Loucy (cell line): ENCODE results near the gene RPH3AL.

Source experiments
- H2AFZ ChIP-seq: fragments of 200-600 bp; sonication (generic); 2 replicates; pipeline ENCODE4 v1.6.0; 2016; ENCODE audit warnings: antibody characterized with exemption, mild to moderate bottlenecking, low read length, moderate library complexity
- H3F3A ChIP-seq: fragments of 200-600 bp; 2 replicates; pipeline ENCODE4 v1.6.0; 2016; ENCODE audit warnings: antibody characterized with exemption, low read depth, mild to moderate bottlenecking
- H3K27me3 ChIP-seq: fragments of 200-600 bp; sonication (generic); 2 replicates; pipeline ENCODE4 v1.6.1; 2014; ENCODE audit warnings: low read length, mild to moderate bottlenecking; ENCODE audit not compliant: insufficient read depth, poor library complexity, severe bottlenecking
- H3K36me3 ChIP-seq: fragments of 200-600 bp; sonication (generic); 2 replicates; pipeline ENCODE4 v1.6.1; 2016; ENCODE audit warnings: low read length; ENCODE audit not compliant: insufficient read depth
- H3K4me1 ChIP-seq: fragments of 200-600 bp; sonication (generic); 2 replicates; pipeline ENCODE4 v1.5.1; 2014; ENCODE audit warnings: low read length, mild to moderate bottlenecking; ENCODE audit not compliant: insufficient read depth, poor library complexity, severe bottlenecking
- H3K4me2 ChIP-seq: fragments of 200-600 bp; sonication (generic); 2 replicates; pipeline ENCODE4 v1.6.0; 2014; ENCODE audit warnings: antibody characterized with exemption, low read length, low read depth, mild to moderate bottlenecking; ENCODE audit not compliant: poor library complexity, severe bottlenecking
- H3K4me3 ChIP-seq: fragments of 200-600 bp; sonication (generic); 2 replicates; pipeline ENCODE4 v1.5.1; 2014; ENCODE audit warnings: low read length, mild to moderate bottlenecking, mixed read lengths; ENCODE audit not compliant: poor library complexity, severe bottlenecking
- H3K79me2 ChIP-seq: fragments of 200-600 bp; sonication (generic); 2 replicates; pipeline ENCODE4 v1.6.1; 2014; ENCODE audit warnings: low read length; ENCODE audit not compliant: insufficient read depth
- H3K9ac ChIP-seq: fragments of 200-600 bp; sonication (generic); 2 replicates; pipeline ENCODE4 v1.6.0; 2014; ENCODE audit warnings: mild to moderate bottlenecking, low read depth, low read length, moderate library complexity; ENCODE audit not compliant: poor library complexity, severe bottlenecking
- H3K9me2 ChIP-seq: fragments of 200-600 bp; sonication (generic); replicated peaks from 2 replicates; pipeline ENCODE4 v1.6.1; 2016; ENCODE audit warnings: low read depth, low read length, mixed read lengths
- H3K9me3 ChIP-seq: fragments of 200-600 bp; sonication (generic); 2 replicates; pipeline ENCODE4 v1.6.1; 2014; ENCODE audit warnings: mild to moderate bottlenecking, antibody characterized with exemption, low read length, low read depth; ENCODE audit not compliant: insufficient read depth
- H4K20me1 ChIP-seq: fragments of 200-600 bp; sonication (generic); 2 replicates; pipeline ENCODE4 v1.6.0; 2014; ENCODE audit warnings: antibody characterized with exemption, low read length, mild to moderate bottlenecking; ENCODE audit not compliant: insufficient read depth, poor library complexity, severe bottlenecking
- EZH2phosphoT487 ChIP-seq: fragments of 200-600 bp; IDR thresholded peaks from 2 replicates; pipeline ENCODE4 v1.6.1; 2018; ENCODE audit warnings: antibody characterized with exemption, mild to moderate bottlenecking, moderate library complexity, borderline replicate concordance
- TF ChIP-seq, protein P1 (sequence below): fragments of 200-600 bp; sonication (generic); conservative IDR thresholded peaks from 2 replicates; pipeline ENCODE4 v1.5.1; 2014; ENCODE audit warnings: mild to moderate bottlenecking, antibody characterized with exemption, low read length

RPH3AL gene

DNA sequence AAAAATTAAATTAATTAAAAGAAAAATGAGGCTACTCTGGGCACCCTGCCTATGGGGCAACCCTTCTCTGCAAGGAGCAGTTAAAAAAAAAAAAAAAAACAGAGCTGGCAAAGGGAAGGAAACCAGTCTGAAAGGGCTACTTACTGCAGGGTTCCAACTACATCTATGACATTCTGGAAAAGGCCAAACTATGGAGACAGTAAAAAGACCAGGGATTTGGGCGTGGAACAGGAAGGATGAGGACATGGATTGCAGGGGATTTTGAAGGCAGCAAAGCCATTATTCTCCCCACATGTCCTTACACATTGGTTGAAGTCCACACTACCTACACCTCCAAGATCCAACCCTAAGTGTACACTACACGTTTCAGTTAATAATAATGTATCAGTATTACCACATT, 4.6 kb downstream of the RPH3AL start:
- H2AFZ ChIP-seq, result no peak overlapping the region
- H3K79me2 ChIP-seq, result no peaks in the 10 kb centered on the region
- no peak overlapping the region for H3K4me3 ChIP-seq
- no peaks in the 10 kb centered on the region for H3K9me3 ChIP-seq
- H3K4me1 ChIP-seq, result peaks cover 9% of the 10 kb centered on the region
- H3K27me3 ChIP-seq, result no peaks in the 10 kb centered on the region
- H3K36me3 ChIP-seq, result no peaks in the 10 kb centered on the region
- no peaks in the 10 kb centered on the region for H3F3A ChIP-seq
- no peaks in the 10 kb centered on the region for H4K20me1 ChIP-seq
- no peaks in the 10 kb centered on the region for H3K9me2 ChIP-seq
- no peak overlapping the region for H3K4me2 ChIP-seq
- no peak overlapping the region for H3K9ac ChIP-seq
- no peak for TF ChIP-seq EZH2phosphoT487
- TF ChIP-seq, protein P1, sequence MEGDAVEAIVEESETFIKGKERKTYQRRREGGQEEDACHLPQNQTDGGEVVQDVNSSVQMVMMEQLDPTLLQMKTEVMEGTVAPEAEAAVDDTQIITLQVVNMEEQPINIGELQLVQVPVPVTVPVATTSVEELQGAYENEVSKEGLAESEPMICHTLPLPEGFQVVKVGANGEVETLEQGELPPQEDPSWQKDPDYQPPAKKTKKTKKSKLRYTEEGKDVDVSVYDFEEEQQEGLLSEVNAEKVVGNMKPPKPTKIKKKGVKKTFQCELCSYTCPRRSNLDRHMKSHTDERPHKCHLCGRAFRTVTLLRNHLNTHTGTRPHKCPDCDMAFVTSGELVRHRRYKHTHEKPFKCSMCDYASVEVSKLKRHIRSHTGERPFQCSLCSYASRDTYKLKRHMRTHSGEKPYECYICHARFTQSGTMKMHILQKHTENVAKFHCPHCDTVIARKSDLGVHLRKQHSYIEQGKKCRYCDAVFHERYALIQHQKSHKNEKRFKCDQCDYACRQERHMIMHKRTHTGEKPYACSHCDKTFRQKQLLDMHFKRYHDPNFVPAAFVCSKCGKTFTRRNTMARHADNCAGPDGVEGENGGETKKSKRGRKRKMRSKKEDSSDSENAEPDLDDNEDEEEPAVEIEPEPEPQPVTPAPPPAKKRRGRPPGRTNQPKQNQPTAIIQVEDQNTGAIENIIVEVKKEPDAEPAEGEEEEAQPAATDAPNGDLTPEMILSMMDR, result no peak

DNA sequence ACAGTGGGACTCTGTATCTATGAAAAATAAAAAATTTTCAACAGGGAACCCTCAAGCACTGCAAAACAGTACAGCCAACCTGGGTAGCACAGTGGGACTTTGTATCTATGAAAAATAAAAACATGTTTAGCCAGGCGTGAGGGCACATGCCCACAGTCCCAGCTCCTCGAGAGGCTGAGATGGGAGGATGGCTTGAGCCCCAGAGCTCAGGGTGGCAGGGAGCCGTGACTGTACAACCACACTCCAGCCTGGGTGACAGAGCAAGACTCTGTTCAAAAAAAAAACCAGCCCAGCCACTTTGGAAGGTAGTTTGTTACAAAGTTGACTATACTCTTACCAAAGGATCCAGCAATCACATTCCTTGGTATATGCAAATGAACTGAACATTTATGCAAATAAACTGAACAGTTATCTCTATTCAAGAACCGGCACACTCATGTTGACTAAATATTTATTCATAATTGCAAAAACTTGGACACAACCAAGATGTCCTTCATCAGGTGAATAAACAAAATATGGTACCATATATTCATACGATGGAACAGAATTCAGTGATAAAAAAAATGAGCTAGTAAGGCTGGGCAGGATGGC, 5.2 kb downstream of the RPH3AL start:
- no peak overlapping the region for H3K9ac ChIP-seq
- H3F3A ChIP-seq, result no peaks in the 10 kb centered on the region
- no peaks in the 10 kb centered on the region for H4K20me1 ChIP-seq
- H3K79me2 ChIP-seq, result no peaks in the 10 kb centered on the region
- no peaks in the 10 kb centered on the region for H3K36me3 ChIP-seq
- H3K27me3 ChIP-seq, result no peaks in the 10 kb centered on the region
- H2AFZ ChIP-seq, result no peak overlapping the region
- no peaks in the 10 kb centered on the region for H3K9me3 ChIP-seq
- peaks cover 9% of the 10 kb centered on the region for H3K4me1 ChIP-seq
- H3K4me2 ChIP-seq, result no peak overlapping the region
- no peak for TF ChIP-seq EZH2phosphoT487
- TF ChIP-seq, protein P1, result no peak
- H3K9me2 ChIP-seq, result no peaks in the 10 kb centered on the region
- H3K4me3 ChIP-seq, result no peak overlapping the region

DNA sequence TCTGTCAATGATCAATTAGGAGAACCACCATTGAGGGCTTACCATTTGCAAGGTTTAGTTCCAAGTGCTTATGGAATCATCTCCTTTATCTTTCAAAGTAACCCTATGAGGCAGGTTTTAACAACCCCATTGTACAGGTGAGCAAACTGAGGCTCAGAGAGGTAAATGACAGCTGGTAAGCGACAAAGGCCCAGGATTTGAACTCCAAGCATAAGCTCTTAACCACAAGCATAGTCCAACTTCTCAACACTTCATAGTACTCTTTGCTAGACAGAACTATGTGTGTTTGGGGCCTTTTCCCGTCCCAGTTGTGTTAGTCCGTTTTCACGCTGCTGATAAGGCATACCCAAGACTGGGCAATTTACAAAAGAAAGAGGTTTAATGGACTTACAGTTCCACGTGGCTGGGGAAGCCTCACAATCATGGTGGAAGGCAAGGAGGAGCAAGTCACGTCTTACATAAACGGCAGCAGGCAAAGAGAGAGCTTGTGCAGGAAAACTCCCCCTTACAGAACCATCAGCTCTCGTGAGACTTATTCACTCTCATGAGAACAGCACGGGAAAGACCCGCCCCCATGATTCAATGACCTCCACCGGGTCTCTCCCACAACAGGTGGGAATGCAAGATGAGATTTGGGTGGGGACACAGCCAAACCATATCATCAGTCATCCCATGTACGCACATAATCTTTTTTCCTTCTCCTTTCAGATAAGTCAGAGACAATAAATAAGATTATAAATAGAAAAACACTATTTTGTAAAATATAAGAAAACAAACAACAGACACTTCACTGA, 6.4 kb downstream of the RPH3AL start:
- H3K36me3 ChIP-seq, result no peaks in the 10 kb centered on the region
- no peaks in the 10 kb centered on the region for H3K9me3 ChIP-seq
- H3K4me1 ChIP-seq, result peaks cover 9% of the 10 kb centered on the region
- H3K27me3 ChIP-seq, result no peaks in the 10 kb centered on the region
- no peaks in the 10 kb centered on the region for H4K20me1 ChIP-seq
- no peak overlapping the region for H3K9ac ChIP-seq
- H3F3A ChIP-seq, result no peaks in the 10 kb centered on the region
- no peaks in the 10 kb centered on the region for H3K79me2 ChIP-seq
- H3K4me2 ChIP-seq, result no peak overlapping the region
- H2AFZ ChIP-seq, result no peak overlapping the region
- TF ChIP-seq, protein P1, result no peak
- TF ChIP-seq EZH2phosphoT487, result no peak
- no peaks in the 10 kb centered on the region for H3K9me2 ChIP-seq
- no peak overlapping the region for H3K4me3 ChIP-seq
